GM18499 (cell line): ENCODE results near the gene ATF4.

Experiments used
- ATAC-seq: cut with Tn5 transposase; IDR thresholded peaks from one replicate; pipeline ENCODE4 v1.9.1; 2021; ENCODE audit warnings: moderate number of reproducible peaks; ENCODE audit not compliant: insufficient read depth, unreplicated experiment

Gene ATF4

GRCh38 chr22:39554151-39554550, 33.8 kb downstream of the ATF4 start:
- ATAC-seq: no peak

DNA sequence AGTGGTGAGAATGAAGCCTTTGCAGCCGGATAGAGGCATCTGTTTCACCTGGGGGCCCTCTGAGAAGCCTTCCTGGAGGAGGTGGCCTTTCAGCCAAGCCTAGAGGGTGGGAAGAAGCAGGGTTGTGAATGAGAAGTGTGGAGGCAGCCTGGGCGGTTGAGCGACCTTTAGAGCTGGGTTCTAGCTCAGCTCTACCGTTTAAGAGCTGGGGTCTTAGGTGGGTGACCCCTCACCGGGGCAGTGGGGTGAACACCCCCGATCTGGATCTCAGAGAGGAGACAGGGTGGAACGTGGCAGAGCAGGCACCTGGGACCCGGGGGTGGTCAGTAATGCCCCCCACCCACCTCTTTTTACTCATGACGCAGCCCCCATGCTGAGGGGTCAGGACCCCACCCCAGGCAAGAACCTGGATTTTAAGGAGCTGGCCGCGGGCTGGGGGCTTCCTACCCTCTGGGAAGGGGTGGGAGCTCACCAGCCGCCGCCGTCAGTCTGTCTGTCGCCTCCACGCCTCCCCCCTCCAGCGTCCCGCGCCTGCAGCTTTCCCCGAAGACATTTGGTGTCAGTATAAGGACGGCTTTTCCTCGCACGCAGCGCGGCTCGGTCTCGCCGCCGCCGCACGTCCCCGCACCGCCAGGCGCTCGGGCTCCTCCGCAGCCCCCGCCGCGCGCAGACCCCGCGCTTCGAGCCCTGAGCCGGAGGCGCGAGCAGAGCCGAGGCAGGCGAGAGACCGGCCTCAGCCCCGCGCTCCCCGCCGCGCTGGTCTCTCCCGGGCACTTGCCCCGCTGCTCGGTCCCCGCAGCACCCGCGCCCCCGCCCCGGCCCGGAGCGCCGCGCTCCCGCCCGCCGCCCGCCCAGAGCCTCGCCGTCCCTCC, 36.8 kb downstream of the ATF4 start:
- no peak for ATAC-seq

DNA sequence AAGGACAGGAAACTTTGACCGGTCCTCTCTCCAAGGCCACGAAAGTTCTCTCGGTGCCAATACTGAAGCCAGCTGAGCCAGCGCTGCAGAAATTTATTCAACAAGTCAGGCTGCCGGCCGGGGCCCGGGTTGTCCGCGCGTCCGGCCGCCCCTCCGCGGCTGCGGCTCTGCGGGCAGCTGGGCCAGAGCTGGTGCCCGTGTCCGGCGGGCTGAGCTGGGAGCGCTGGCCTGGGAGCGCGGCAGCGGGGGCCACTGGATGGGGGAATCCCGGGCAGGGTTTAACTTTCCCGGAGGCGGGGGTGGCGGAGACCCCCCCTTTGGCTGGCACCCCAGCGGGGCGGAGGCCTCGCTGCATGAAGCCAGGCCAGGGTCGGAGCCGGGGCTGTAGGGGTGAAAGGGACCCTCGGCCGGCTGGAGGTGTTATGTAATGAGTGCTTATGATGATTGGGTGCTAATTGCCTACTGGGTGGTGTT, 37.9 kb downstream of the ATF4 start:
- ATAC-seq: no peak

DNA sequence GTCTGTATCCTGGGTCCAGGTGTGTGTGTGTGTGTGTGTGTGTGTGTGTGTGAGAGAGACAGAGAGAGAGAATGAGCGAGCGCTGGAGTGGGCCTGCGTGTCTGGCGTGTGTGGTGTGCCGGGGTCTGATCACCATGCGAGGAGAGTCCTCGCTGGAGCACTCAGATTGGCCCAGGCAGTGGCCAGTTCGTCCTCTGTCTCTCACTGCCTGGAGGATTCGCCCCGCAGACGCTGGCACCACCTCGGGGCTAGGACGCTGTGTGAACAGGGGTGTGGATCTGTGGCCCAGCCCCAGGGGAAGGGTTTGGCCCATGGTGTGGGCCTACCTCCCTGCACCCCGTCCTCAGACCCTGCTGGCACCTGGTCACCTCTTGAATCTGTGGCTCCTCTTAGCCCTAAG, 38.6 kb downstream of the ATF4 start:
- no peak for ATAC-seq

DNA sequence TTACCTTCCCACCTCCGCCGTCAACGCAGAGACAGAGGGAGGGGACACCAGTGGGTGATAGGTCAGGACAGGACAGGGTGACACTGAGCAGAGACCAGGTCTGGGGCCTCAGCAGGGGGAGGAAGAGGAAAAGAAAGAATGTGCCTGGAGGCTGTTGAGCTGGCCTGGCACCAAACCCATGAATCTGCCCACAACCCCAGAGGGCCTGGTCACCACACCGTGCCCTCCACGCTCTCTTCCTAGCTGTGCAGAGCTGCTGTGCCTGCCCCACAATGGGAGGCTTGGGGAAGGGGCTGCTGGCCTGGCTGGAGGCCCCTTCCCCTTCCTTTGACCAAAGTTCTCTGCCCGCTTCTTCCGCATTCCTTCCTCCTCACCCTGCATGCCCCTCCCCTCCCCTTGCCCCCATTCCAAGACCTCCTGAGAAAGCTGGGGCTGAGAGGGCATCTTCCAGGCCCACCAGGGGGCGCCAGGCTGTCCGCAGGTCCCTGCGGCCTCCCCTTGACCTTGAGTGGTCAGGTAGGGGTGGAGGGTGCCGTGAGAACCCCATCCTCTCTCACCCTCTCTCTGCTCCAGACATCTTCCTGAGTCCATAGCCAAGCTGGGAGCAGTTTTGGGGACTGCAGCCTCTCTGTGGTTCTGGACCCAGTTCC, 39.2 kb downstream of the ATF4 start:
- ATAC-seq: no peak

GRCh38 chr22:39560127-39560526, 39.8 kb downstream of the ATF4 start:
- ATAC-seq: no peak

DNA sequence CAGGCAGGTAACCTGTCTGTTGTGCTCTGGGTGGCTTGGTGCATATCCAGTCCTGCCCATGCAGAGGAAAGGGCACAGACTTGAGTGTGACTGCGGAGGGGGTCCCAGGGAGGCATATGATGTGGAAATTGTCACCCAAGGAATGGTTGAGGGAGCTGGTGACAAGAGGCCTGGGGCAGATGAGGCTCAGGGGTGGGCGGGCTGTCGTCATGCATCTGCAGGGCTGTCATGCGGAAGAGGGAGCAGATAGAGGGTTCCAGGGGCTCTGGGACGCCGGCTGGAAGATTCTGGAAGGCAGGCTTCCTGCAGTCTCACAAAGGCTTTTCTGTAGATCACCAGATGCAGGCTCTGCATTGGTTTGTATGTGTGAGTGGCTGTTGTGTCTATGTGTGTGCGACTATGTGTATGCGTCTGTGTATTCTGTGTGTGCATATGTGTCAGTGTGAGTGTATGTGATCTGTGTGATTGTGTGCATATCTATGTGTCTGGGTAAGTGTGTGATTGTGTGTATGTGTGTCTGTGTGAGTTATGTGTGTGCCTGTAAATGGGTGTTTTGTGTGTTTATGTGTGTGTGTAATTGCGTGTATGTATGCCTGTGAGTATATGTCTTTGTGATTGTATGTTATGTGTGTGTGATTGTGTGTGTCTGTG, 42.6 kb downstream of the ATF4 start:
- ATAC-seq: no peak

GRCh38 chr22:39563571-39564428, 43.4 kb downstream of the ATF4 start:
- ATAC-seq: no peak

DNA sequence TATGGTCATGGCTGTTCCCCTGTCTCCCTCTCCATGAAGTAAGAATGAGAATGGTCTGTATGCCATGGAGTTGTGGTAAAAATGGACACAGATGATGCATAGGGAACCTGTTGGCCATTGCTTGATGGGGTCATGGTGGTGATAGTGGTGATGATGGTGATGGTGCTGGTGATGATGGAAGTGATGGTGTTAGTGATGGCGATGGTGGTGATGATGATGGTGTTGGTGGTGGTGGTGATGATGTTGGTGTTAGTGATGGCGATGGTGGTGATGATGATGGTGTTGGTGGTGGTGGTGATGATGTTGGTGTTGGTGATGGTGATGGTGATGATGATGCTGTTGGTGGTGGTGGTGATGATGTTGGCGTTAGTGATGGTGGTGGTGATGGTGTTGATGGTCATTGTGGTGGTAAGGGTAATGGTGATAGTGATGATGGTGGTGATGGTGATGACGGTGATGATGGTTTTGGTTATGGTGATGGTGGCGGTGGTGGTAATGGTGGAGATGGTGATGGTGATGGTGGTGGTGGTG, 45.1 kb downstream of the ATF4 start:
- ATAC-seq: no peak

DNA sequence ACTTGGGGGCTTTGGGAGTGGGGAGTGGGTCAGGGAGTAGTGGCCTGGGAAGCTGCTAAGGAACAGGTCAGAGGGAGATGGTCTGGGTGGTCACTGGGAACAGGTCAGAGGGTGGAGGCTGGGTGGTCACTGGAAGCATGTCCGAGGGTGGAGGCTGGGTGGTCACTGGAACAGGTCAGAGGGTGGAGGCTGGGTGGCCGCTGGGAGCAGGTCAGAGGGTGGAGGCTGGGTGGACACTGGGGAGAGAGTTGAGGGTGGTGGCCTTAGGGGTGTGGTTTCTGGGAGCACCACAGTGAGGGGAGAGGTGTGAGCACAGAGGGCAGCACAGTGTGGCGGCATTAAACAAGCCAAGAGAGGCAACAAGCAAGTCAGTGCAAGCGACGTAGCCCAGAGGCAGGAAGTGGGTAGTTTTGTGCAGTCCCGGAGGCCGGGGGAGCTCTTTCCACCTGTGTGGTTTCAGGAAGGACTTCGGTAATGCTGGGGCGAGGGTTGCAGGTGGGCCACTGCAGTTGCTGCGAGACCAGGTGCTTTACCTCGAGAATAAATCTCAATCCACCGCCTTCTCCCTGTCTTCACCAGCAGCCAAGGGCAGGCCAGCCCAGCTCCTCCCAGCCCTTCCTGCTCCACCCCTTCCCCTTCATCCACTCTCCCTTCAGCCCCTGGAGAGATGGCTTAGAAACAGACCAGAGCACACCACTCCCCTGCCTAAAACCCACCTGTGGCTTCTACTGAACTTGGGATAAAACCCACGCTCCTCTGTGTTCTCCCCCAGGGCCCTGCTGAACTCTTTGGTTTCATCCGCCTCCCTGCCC, 47.0 kb downstream of the ATF4 start:
- ATAC-seq: no peak

DNA sequence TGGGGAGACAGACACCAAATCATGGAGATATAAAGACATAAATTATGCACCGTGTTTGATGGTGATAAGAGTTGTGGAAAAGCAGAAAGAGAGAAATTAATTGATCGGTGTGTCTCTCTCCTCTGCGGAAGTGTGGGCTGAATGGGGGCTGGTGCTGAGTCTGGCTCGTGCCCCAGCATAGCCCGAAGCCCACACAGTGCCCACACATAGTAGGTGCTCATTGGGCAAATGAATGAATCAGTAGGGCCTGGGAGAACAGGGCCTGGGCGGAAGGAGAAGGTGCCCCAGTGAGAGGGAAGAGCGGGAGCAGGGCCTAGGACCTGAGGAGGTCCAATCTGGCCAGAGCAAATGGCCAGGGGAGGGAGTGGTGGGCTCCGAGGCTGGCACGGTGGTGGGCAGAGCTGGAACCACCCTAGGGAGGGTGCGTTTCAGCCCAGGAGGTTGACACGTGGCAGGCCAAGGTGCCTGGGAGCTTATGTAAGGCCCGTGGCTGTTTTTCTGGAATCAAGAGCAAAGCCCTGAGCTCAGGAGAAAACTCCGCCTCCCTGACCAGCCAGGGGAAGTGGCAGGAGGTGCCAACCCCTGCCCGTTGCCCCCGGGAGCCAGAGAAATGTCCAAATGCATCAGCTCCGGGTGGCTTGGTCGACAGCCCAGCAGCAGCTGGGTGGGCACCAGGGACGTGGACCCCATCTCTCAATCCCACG, 48.1 kb downstream of the ATF4 start:
- ATAC-seq: no peak

DNA sequence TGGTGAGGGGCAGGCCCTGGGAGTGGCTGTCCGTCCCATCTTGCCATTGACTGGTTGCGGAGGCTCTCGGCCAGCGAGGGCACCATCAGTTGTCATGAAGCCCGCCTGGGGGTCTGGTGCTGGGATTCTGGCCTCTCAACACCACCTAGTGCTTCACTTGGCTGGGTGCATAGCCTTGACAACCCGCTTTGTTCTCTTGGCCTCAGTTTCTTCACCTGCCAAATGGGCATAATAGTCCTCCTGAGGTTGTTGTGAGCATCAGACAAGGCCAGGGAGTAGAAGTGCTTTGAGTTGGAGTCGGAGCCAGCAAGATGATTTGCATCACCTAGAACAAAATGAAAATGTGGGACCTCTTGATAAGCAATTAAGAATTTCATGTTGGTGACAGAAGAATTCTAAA, 48.7 kb downstream of the ATF4 start:
- ATAC-seq: no peak

GRCh38 chr22:39570226-39570625, 49.9 kb downstream of the ATF4 start:
- ATAC-seq: no peak

DNA sequence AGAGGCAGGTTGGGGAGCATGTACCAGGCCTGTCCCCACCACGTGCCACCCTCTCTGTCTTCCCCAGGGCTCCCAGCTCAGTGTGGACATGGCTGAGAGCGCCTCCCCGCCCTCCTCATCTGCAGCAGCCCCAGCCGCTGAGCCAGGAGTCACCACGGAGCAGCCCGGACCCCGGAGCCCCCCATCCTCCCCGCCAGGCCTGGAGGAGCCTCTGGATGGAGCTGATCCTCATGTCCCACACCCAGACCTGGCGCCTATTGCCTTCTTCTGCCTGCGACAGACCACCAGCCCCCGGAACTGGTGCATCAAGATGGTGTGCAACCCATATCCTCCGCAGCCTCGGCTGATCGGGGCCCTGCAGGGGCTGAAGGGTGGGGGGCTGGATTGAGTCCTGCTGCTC, 50.3 kb downstream of the ATF4 start, which contains the start of gene CACNA1I:
Gene CACNA1I (plus strand): TSS at position 89 of the 400 bp plus-strand sequence. CDS start 0 bp downstream, at position 89.
- no peak for ATAC-seq

DNA sequence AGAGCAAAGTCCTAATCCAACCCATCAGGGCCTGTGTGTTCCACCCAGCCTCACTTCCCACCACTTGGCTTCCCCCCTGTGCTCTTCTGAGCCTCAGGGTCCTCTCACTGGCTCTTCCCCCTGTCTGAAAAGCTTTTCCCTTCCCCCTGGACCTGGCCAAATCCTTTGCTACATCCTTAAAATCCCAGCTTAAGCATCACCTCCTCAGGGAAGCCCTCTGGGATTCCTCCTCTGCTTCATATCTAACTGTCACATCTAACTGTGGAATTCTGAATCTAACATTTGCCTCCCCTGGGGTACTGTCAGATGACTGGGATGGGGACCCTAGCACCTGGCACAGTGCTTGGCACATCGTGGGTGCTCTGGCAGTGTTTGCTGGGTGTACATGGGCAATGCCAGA, 51.2 kb downstream of the ATF4 start:
- no peak for ATAC-seq
